Measurements from ENCODE around the gene GALNT7.

GALNT7 gene

GRCh38 chr4:173365359-173365996, 196.9 kb downstream of the GALNT7 start:
- no peak for DNase-seq

GRCh38 chr4:173367285-173367684, 198.7 kb downstream of the GALNT7 start:
- DNase-seq = no peak

- no peak for DNase-seq
Observed at GRCh38 chr4:173367946-173368345, 199.3 kb downstream of the GALNT7 start.

- DNase-seq = no peak
Observed at GRCh38 chr4:173370130-173370476, 201.5 kb downstream of the GALNT7 start.

- DNase-seq = peak; percentile 62
Observed at GRCh38 chr4:173370477-173371291, 202.1 kb downstream of the GALNT7 start, which contains the start of gene SAP30. Gene SAP30, plus strand, starts transcription at chr4:173370954. Its CDS starts 229 bp downstream, at chr4:173371183.

GRCh38 chr4:173371292-173372192, 202.9 kb downstream of the GALNT7 start:
- DNase-seq = no peak
